Mesenchymal stem cell (in vitro differentiated cells and primary cell): Measurements from ENCODE around the gene SOX6.

Experiments
- DNase-seq: peaks from one replicate; pipeline ENCODE4 v3.0.0-alpha.2; 2013
- H2AFZ ChIP-seq: one replicate; pipeline ENCODE4 v1.6.1; 2013; ENCODE audit warnings: low read depth, mild to moderate bottlenecking, control low read depth, inconsistent platforms, low read length, moderate library complexity
- H2AK5ac ChIP-seq: 2 replicates; pipeline ENCODE4 v1.6.1; 2013; ENCODE audit warnings: low read length, moderate library complexity, mild to moderate bottlenecking, inconsistent platforms; ENCODE audit not compliant: severe bottlenecking
- H2BK120ac ChIP-seq: one replicate; pipeline ENCODE4 v1.6.1; 2013; ENCODE audit warnings: low read depth, mild to moderate bottlenecking, inconsistent platforms, low read length, moderate library complexity
- H2BK12ac ChIP-seq, 2 experiments: one replicate each; pipeline ENCODE4 v1.6.1; 2013; ENCODE audit warnings: inconsistent platforms in 2 of 2, low read length in 2 of 2, mild to moderate bottlenecking in 2 of 2, moderate library complexity in 2 of 2, control low read depth in 1 of 2
- H2BK15ac ChIP-seq: one replicate; pipeline ENCODE4 v1.6.1; 2013; ENCODE audit warnings: mild to moderate bottlenecking, low read depth, inconsistent platforms; ENCODE audit not compliant: poor library complexity, severe bottlenecking
- H2BK5ac ChIP-seq: 2 replicates; pipeline ENCODE4 v1.6.1; 2013; ENCODE audit warnings: low read depth, mild to moderate bottlenecking, low read length, control low read depth, inconsistent platforms; ENCODE audit not compliant: poor library complexity, severe bottlenecking
- H3K14ac ChIP-seq, 2 experiments: one replicate each; pipeline ENCODE4 v1.6.1; 2013; ENCODE audit warnings: inconsistent platforms in 2 of 2, low read length in 2 of 2, control low read depth in 1 of 2, mild to moderate bottlenecking in 1 of 2, moderate library complexity in 1 of 2
- H3K18ac ChIP-seq, 2 experiments: one replicate each; pipeline ENCODE4 v1.6.1; 2013; ENCODE audit warnings: inconsistent platforms in 2 of 2, low read length in 2 of 2, control low read depth in 1 of 2, low read depth in 1 of 2, mild to moderate bottlenecking in 1 of 2
- H3K23ac ChIP-seq, 2 experiments: one replicate each; pipeline ENCODE4 v1.6.1; 2013; ENCODE audit warnings: inconsistent platforms in 2 of 2, low read length in 2 of 2, mild to moderate bottlenecking in 2 of 2, moderate library complexity in 2 of 2, control low read depth in 1 of 2
- H3K27ac ChIP-seq: 2 replicates; pipeline ENCODE4 v1.5.1; 2013; ENCODE audit warnings: mild to moderate bottlenecking, moderate library complexity, low read length, control low read depth, inconsistent platforms; ENCODE audit not compliant: poor library complexity, severe bottlenecking
- H3K27me3 ChIP-seq, 2 experiments: 2 replicates each; pipeline versions ENCODE4 v1.6.1 to v1.7.0; 2013; ENCODE audit warnings: low read length in 2 of 2, mild to moderate bottlenecking in 2 of 2, moderate library complexity in 2 of 2, control low read depth in 1 of 2, inconsistent platforms in 1 of 2; ENCODE audit not compliant: control insufficient read depth in 1 of 2, insufficient read depth in 1 of 2
- H3K36me3 ChIP-seq, 2 experiments: 2 replicates each; pipeline versions ENCODE4 v1.6.1 to v1.7.0; 2013; ENCODE audit warnings: low read length in 2 of 2, control low read depth in 1 of 2, inconsistent platforms in 1 of 2, low read depth in 1 of 2, mild to moderate bottlenecking in 1 of 2; ENCODE audit not compliant: insufficient read depth in 2 of 2, control insufficient read depth in 1 of 2
- H3K4ac ChIP-seq, 2 experiments: one replicate each; pipeline ENCODE4 v1.6.1; 2013; ENCODE audit warnings: inconsistent platforms in 2 of 2, low read length in 2 of 2, mild to moderate bottlenecking in 2 of 2, moderate library complexity in 2 of 2, control low read depth in 1 of 2, low read depth in 1 of 2
- H3K4me1 ChIP-seq: 2 replicates; pipeline ENCODE4 v1.6.1; 2013; ENCODE audit warnings: low read depth, low read length, control low read depth; ENCODE audit not compliant: control insufficient read depth, insufficient read depth
- H3K4me2 ChIP-seq: 2 replicates; pipeline ENCODE4 v1.6.1; 2013; ENCODE audit warnings: low read length, mild to moderate bottlenecking, inconsistent platforms; ENCODE audit not compliant: poor library complexity, severe bottlenecking
- H3K4me3 ChIP-seq, 2 experiments: 2 replicates each; pipeline versions ENCODE4 v1.5.1 to v1.7.0; 2013; ENCODE audit warnings: low read length in 2 of 2, mild to moderate bottlenecking in 2 of 2, control low read depth in 1 of 2, low read depth in 1 of 2; ENCODE audit not compliant: insufficient read depth in 1 of 2
- H3K79me1 ChIP-seq: replicated peaks from 2 replicates; pipeline ENCODE4 v1.6.1; 2013; ENCODE audit warnings: mild to moderate bottlenecking, control low read depth, low read length, inconsistent platforms; ENCODE audit not compliant: poor library complexity, severe bottlenecking
- H3K9ac ChIP-seq: 2 replicates; pipeline ENCODE4 v1.7.0; 2013; ENCODE audit warnings: mild to moderate bottlenecking, low read length, moderate library complexity
- H3K9me3 ChIP-seq: 2 replicates; pipeline ENCODE4 v1.7.0; 2013; ENCODE audit warnings: mild to moderate bottlenecking, low read length; ENCODE audit not compliant: control insufficient read depth
- H4K8ac ChIP-seq: one replicate; pipeline ENCODE4 v1.6.1; 2013; ENCODE audit warnings: inconsistent platforms, mild to moderate bottlenecking, low read length, moderate library complexity
- H4K91ac ChIP-seq: one replicate; pipeline ENCODE4 v1.6.1; 2013; ENCODE audit warnings: mild to moderate bottlenecking, low read length, inconsistent platforms
- whole genome bisulfite sequencing: methylation state at CpG from one replicate; pipeline ENCODE4 v1.1.7; 2013; ENCODE audit warnings: mixed read lengths; 5-methylcytosine and 5-hydroxymethylcytosine counted together

The SOX6 gene

DNA sequence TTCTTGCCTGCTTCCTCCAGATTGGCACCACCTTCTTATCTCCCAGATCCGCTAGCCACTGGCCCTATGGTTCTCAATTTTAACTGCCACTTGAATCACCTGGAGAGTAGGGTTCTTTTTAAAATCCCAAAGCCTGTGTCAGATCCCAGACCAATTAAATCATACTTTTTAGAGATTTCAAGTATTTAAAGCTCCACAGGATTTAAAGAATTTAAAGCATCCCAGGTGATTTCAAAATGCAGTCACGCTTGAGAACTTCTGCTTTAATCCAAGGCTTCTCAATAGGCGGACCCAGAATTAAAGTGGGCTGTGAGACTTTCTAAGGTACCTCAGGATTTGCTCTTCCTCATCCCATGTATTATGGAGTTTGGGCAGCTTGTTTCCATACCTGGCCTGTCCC lies 400.0 kb downstream of the SOX6 start:
- Histone ChIP-seq H3K4ac (no peak overlapping the region), H3K4me3 (no peak overlapping the region), H2BK12ac (no peak overlapping the region), H2AK5ac (no peak overlapping the region), H4K8ac (no peak overlapping the region), H4K91ac (no peak overlapping the region), H2BK5ac (no peak overlapping the region), H3K9me3 (no peaks in the 10 kb centered on the region), H3K9ac (no peak overlapping the region), H2BK15ac (no peak overlapping the region), H3K27me3 (peaks cover 0 to 4% of the 10 kb centered on the region in 2 experiments), H3K4me1 (no peaks in the 10 kb centered on the region), H2AFZ (no peak overlapping the region), H3K4me2 (no peak overlapping the region), H2BK120ac (no peak overlapping the region), H3K79me1 (no peaks in the 10 kb centered on the region), H3K18ac (no peak overlapping the region), H3K14ac (no peak overlapping the region), H3K36me3 (no peaks in the 10 kb centered on the region), H3K23ac (no peak overlapping the region), H3K27ac (no peak overlapping the region)
- no peak for DNase-seq
- 98% methylated on average over 3 of the region's 3 CpGs for WGBS

GRCh38 chr11:15955595-15955994 lies 400.8 kb downstream of the SOX6 start:
- peak; percentile 14 for DNase-seq
- no peak overlapping the region for H3K23ac ChIP-seq
- no peak overlapping the region for H2AK5ac ChIP-seq
- H3K4me3 ChIP-seq = no peak overlapping the region
- no peak overlapping the region for H2BK5ac ChIP-seq
- H2BK120ac ChIP-seq = no peak overlapping the region
- H3K4me2 ChIP-seq = no peak overlapping the region
- peak overlapping the region in 1 of 2 experiments; percentile 18 for H3K18ac ChIP-seq
- no peaks in the 10 kb centered on the region for H3K79me1 ChIP-seq
- H3K9ac ChIP-seq = no peak overlapping the region
- H3K27ac ChIP-seq = no peak overlapping the region
- no peak overlapping the region for H2BK12ac ChIP-seq
- no peaks in the 10 kb centered on the region for H3K36me3 ChIP-seq
- H2AFZ ChIP-seq = no peak overlapping the region
- no peaks in the 10 kb centered on the region for H3K9me3 ChIP-seq
- H3K27me3 ChIP-seq = peaks cover 0 to 4% of the 10 kb centered on the region in 2 experiments
- no peak overlapping the region for H3K4ac ChIP-seq
- H2BK15ac ChIP-seq = no peak overlapping the region
- 43% methylated on average over 2 of the region's 2 CpGs for whole genome bisulfite sequencing
- H3K14ac ChIP-seq = no peak overlapping the region
- no peaks in the 10 kb centered on the region for H3K4me1 ChIP-seq
- H4K91ac ChIP-seq = no peak overlapping the region
- H4K8ac ChIP-seq = no peak overlapping the region

DNA sequence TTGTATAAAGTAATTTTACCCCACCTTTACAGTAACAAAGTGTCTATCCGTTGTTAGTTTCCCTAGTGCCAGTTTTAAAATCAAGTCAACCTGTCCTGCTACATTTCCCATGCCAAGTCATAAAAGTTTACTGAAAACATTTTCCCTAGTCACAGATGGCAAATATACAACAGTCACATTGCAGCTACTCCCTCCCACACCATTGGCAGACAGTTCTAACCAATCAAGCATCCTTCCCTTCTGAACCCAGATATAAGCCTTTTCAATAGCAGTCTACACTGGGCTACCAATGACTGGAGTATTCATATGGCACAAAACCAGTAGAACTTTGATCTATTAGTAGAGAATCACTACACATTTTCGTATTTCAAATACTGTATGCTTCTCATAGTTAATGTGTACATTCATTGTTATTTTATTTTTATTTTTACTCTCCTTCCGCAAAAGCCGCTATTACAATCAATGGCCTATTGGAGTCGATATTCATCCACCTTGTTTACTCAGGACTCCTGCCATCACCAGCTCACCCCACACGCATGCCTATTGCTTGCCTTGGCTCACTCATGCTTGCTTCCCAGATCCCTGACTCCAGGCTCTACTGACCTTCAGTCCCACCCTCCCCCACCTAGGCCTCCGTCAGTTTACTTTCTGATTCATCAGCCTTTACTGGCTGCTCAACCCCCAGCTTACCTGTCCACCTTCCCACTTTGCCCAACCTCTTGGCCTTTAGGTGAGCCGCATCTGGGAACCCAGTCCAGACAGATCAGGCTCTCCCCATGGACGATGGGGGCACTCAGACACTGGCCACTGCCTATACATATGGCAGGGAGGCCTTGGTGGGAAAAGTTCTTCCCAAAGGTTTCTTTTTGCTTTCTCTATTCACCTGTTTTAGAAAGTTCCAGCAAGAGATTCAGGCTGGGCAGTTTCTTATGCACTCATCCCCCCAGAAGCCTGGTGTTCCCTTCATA lies 408.4 kb downstream of the SOX6 start:
- no peak overlapping the region for H3K4me2 ChIP-seq
- no peak overlapping the region for H3K23ac ChIP-seq
- H3K79me1 ChIP-seq = no peaks in the 10 kb centered on the region
- H2BK120ac ChIP-seq = no peak overlapping the region
- H2BK12ac ChIP-seq = no peak overlapping the region
- no peak overlapping the region for H4K8ac ChIP-seq
- no peak overlapping the region for H4K91ac ChIP-seq
- H2AK5ac ChIP-seq = no peak overlapping the region
- no peak overlapping the region for H3K4ac ChIP-seq
- no peak overlapping the region for H3K27ac ChIP-seq
- H3K36me3 ChIP-seq = no peaks in the 10 kb centered on the region
- peaks cover 0 to 6% of the 10 kb centered on the region in 2 experiments for H3K27me3 ChIP-seq
- DNase-seq = no peak
- H2AFZ ChIP-seq = no peak overlapping the region
- H3K9ac ChIP-seq = no peak overlapping the region
- no peak overlapping the region for H3K14ac ChIP-seq
- no peak overlapping the region for H3K18ac ChIP-seq
- H3K9me3 ChIP-seq = peaks cover 26% of the 10 kb centered on the region
- whole genome bisulfite sequencing = 83% methylated on average over 9 of the region's 9 CpGs
- no peak overlapping the region for H2BK5ac ChIP-seq
- H2BK15ac ChIP-seq = no peak overlapping the region
- no peaks in the 10 kb centered on the region for H3K4me1 ChIP-seq
- no peak overlapping the region for H3K4me3 ChIP-seq

DNA sequence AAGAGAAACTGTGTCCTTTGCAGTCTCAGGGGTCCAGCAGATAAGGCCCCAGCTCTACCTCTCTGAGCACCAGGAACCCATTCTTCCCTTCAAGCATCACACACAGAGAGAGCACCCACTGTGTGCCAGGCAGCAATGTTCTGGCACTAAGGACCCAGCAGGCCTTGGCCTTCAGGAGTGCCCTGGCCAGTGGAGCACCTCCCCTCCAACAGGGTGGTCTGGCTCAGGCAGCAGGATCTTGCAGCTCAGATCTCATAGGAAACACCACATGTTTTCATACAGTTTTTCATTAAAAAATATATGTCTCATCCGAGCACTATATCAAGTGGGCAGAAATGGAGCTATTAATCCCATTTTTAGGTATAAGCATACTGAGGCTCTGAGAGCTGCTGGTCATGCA lies 410.6 kb downstream of the SOX6 start:
- Histone ChIP-seq H3K36me3 (no peaks in the 10 kb centered on the region), H3K14ac (no peak overlapping the region), H2AFZ (no peak overlapping the region), H3K27me3 (peaks cover 0 to 7% of the 10 kb centered on the region in 2 experiments), H3K4ac (no peak overlapping the region), H3K4me1 (peaks cover 3% of the 10 kb centered on the region), H2BK120ac (no peak overlapping the region), H2BK15ac (no peak overlapping the region), H3K23ac (no peak overlapping the region), H3K27ac (no peak overlapping the region), H3K18ac (no peak overlapping the region), H2BK12ac (no peak overlapping the region), H3K9ac (no peak overlapping the region), H2BK5ac (no peak overlapping the region), H4K8ac (no peak overlapping the region), H3K79me1 (no peaks in the 10 kb centered on the region), H4K91ac (no peak overlapping the region), H3K4me2 (no peak overlapping the region), H3K9me3 (peaks cover 26% of the 10 kb centered on the region), H3K4me3 (no peak overlapping the region), H2AK5ac (no peak overlapping the region)
- WGBS = 67% methylated on average over 1 of the region's 1 CpG
- no peak for DNase-seq
